Measurements from ENCODE around the gene TRIM34. TPM values are rescaled to one million over a fixed set of nuclear protein-coding genes. Genes with fewer than 3 reads are reported as not detected.

Gene TRIM34
- total and polyA plus RNA-seq, 4 donors = 1.7 to 3.8 (median 2.5) TPM

DNA sequence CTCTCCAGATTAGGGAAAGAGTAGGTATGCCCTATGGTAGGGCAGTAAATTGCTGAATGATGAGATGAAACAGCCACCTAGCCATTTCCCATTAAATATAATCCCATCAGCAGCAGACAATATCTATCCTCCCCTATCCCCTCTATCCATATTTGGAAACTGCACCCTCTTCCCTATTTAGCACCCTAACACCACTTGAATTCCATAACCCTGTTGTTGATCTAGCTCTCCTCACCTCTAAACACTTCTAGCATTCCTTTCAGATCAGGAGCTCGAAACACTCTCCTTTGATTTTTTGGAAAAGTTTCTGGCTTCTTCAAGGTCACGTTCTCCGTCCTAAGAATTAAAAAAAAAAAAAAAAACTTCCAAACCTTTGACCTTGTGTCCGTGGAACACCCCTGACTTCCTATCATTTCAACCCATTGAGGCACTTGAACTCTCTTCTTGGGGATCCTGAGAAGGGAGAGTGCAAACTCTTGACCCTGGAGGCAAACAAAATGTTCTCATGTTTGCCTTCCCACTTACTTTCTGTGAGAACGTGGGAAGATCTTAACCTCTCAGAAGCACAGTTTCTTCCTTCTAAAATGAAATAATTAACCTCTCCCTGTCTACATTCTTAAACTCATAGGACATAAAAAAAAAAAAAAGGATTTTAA, 41.1 kb downstream of the TRIM34 start:
- Histone ChIP-seq H3K27ac (ENCODE audit: low read depth in 1 of 2, low read length in 2 of 2) (no peak overlapping the region), H3K9me3 (ENCODE audit: control insufficient read depth in 4 of 4, low read length in 3 of 4) (no peaks in the 10 kb centered on the region), H3K36me3 (ENCODE audit: control insufficient read depth in 4 of 4, insufficient read depth in 3 of 4, low read depth in 1 of 4, low read length in 3 of 4) (peaks cover 3 to 55% (median 30%) of the 10 kb centered on the region in 4 donors), H3K9ac (ENCODE audit: low read depth in 1 of 2, low read length in 2 of 2) (no peak overlapping the region), H3K4me1 (ENCODE audit: control insufficient read depth in 4 of 4, insufficient read depth in 4 of 4, low read length in 3 of 4) (no peaks in the 10 kb centered on the region), H3K4me3 (ENCODE audit: low read depth in 1 of 3, low read length in 3 of 3) (no peak overlapping the region), H3K27me3 (ENCODE audit: control insufficient read depth in 4 of 4, insufficient read depth in 4 of 4, low read length in 3 of 4) (no peaks in the 10 kb centered on the region)
- 86% methylated on average over 5 of the region's 5 CpGs for WGBS
- DNase-seq (ENCODE audit: low spot score) = no peak
- TF ChIP-seq NR2F2 (IDR thresholded peaks at IDR 0.05) (peak; percentile 84), HNF4A (conservative IDR thresholded peaks at IDR 0.05) (no peak)

DNA sequence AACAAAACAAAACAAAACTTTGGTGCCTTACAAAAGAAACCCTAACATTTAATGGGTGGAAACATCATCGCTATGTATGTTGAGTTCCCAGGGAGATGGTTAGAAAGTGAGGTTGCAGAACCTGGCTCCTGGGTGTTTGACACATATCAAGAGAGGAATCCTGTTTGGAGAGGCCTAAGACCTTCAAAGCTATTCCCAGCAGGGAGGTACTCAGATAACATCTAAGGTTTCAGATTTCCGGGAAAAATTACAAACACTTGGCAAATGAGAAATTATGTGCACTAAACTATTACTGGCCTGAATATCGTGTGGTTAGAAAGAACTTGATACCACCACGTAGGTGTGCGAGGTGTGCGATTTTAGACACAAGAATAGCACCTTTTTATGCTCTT, 41.6 kb downstream of the TRIM34 start:
- H3K36me3 ChIP-seq (ENCODE audit: control insufficient read depth in 4 of 4, insufficient read depth in 3 of 4, low read depth in 1 of 4, low read length in 3 of 4) = peaks cover 3 to 56% (median 30%) of the 10 kb centered on the region in 4 donors
- no peak overlapping the region for H3K4me3 ChIP-seq (ENCODE audit: low read depth in 1 of 3, low read length in 3 of 3)
- no peak for DNase-seq (ENCODE audit: low spot score)
- 94% methylated on average over 6 of the region's 6 CpGs for WGBS
- H3K9me3 ChIP-seq (ENCODE audit: control insufficient read depth in 4 of 4, low read length in 3 of 4) = no peaks in the 10 kb centered on the region
- no peaks in the 10 kb centered on the region for H3K4me1 ChIP-seq (ENCODE audit: control insufficient read depth in 4 of 4, insufficient read depth in 4 of 4, low read length in 3 of 4)
- H3K27me3 ChIP-seq (ENCODE audit: control insufficient read depth in 4 of 4, insufficient read depth in 4 of 4, low read length in 3 of 4) = no peaks in the 10 kb centered on the region
- H3K9ac ChIP-seq (ENCODE audit: low read depth in 1 of 2, low read length in 2 of 2) = no peak overlapping the region
- no peak for TF ChIP-seq FOXA1 (IDR thresholded peaks at IDR 0.05)
- TF ChIP-seq FOXA2 (IDR thresholded peaks at IDR 0.05) = no peak
- TF ChIP-seq GABPA (IDR thresholded peaks at IDR 0.05 in 1 of 2, conservative IDR thresholded peaks at IDR 0.05 in 1 of 2) = no peak
- TF ChIP-seq SP1 (IDR thresholded peaks at IDR 0.05) = no peak
- no peak for TF ChIP-seq NR2F2 (IDR thresholded peaks at IDR 0.05)
- TF ChIP-seq, protein P1, sequence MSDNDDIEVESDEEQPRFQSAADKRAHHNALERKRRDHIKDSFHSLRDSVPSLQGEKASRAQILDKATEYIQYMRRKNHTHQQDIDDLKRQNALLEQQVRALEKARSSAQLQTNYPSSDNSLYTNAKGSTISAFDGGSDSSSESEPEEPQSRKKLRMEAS (IDR thresholded peaks at IDR 0.05) = no peak
- TF ChIP-seq RXRA (IDR thresholded peaks at IDR 0.05) = no peak
- H3K27ac ChIP-seq (ENCODE audit: low read depth in 1 of 2, low read length in 2 of 2) = no peak overlapping the region

DNA sequence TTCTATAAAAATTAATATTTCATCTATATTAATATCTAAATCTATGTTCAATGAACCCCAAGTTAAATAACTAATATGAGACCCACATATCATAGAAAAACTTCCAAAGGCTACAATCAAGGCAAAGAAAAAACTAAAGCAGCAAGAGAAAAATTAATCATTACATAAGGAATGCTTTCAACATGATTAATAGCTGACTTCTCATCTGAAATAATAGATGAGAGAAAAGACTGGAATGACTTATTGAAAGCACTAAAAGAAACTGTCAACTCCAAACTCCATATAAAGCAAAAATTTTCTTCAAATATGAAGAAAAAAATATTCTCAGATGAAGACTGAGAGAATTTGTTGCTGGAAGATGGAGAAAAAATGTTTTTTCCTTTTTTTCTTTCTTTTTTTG, 47.0 kb downstream of the TRIM34 start:
- Histone ChIP-seq H3K27ac (ENCODE audit: low read depth in 1 of 2, low read length in 2 of 2) (no peak overlapping the region), H3K9ac (ENCODE audit: low read depth in 1 of 2, low read length in 2 of 2) (no peak overlapping the region), H3K9me3 (ENCODE audit: control insufficient read depth in 4 of 4, low read length in 3 of 4) (no peaks in the 10 kb centered on the region), H3K36me3 (ENCODE audit: control insufficient read depth in 4 of 4, insufficient read depth in 3 of 4, low read depth in 1 of 4, low read length in 3 of 4) (peaks cover 2 to 31% (median 18%) of the 10 kb centered on the region in 4 donors), H3K27me3 (ENCODE audit: control insufficient read depth in 4 of 4, insufficient read depth in 4 of 4, low read length in 3 of 4) (no peaks in the 10 kb centered on the region), H3K4me1 (ENCODE audit: control insufficient read depth in 4 of 4, insufficient read depth in 4 of 4, low read length in 3 of 4) (no peaks in the 10 kb centered on the region), H3K4me3 (ENCODE audit: low read depth in 1 of 3, low read length in 3 of 3) (no peak overlapping the region)
- TF ChIP-seq, protein P1 (IDR thresholded peaks at IDR 0.05) = no peak
- no peak for TF ChIP-seq SP1 (IDR thresholded peaks at IDR 0.05)
- no peak for TF ChIP-seq EGR1 (IDR thresholded peaks at IDR 0.05; ENCODE audit: low read depth in 2 of 2)
- TF ChIP-seq, protein P2, sequence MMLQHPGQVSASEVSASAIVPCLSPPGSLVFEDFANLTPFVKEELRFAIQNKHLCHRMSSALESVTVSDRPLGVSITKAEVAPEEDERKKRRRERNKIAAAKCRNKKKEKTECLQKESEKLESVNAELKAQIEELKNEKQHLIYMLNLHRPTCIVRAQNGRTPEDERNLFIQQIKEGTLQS (IDR thresholded peaks at IDR 0.05) = no peak
- TF ChIP-seq FOXA1 (IDR thresholded peaks at IDR 0.05) = no peak
- TF ChIP-seq HNF4A (conservative IDR thresholded peaks at IDR 0.05) = no peak
- no peak for TF ChIP-seq FOXA2 (IDR thresholded peaks at IDR 0.05)
- DNase-seq (ENCODE audit: low spot score) = no peak

DNA sequence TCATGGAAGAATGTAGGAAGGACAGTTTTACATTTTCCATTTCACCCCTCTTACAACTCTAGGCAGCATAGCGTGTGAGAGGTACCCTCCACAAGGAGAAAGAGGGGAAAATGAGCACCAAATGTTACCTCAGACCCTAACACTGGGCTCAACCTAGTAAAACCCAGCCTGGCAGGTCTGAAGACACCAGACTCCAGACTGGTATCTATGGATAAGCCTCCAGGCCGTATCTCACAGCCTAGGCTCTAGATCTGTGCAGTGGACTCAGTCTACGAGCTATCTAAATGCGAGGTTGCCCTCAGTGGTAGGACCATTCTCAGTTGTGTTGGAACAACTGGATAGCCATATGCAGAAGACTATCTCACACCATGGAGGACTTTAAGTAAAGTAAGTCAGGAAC, 49.6 kb downstream of the TRIM34 start:
- WGBS = 97% methylated on average over 4 of the region's 4 CpGs
- no peaks in the 10 kb centered on the region for H3K27me3 ChIP-seq (ENCODE audit: control insufficient read depth in 4 of 4, insufficient read depth in 4 of 4, low read length in 3 of 4)
- H3K9ac ChIP-seq (ENCODE audit: low read depth in 1 of 2, low read length in 2 of 2) = no peak overlapping the region
- peaks cover 5 to 38% (median 31%) of the 10 kb centered on the region in 4 donors for H3K36me3 ChIP-seq (ENCODE audit: control insufficient read depth in 4 of 4, insufficient read depth in 3 of 4, low read depth in 1 of 4, low read length in 3 of 4)
- TF ChIP-seq, protein P3, sequence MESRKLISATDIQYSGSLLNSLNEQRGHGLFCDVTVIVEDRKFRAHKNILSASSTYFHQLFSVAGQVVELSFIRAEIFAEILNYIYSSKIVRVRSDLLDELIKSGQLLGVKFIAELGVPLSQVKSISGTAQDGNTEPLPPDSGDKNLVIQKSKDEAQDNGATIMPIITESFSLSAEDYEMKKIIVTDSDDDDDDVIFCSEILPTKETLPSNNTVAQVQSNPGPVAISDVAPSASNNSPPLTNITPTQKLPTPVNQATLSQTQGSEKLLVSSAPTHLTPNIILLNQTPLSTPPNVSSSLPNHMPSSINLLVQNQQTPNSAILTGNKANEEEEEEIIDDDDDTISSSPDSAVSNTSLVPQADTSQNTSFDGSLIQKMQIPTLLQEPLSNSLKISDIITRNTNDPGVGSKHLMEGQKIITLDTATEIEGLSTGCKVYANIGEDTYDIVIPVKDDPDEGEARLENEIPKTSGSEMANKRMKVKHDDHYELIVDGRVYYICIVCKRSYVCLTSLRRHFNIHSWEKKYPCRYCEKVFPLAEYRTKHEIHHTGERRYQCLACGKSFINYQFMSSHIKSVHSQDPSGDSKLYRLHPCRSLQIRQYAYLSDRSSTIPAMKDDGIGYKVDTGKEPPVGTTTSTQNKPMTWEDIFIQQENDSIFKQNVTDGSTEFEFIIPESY (IDR thresholded peaks at IDR 0.05) = no peak
- TF ChIP-seq, protein P1 (IDR thresholded peaks at IDR 0.05) = no peak
- TF ChIP-seq RAD21 (IDR thresholded peaks at IDR 0.05) (no peak), GABPA (IDR thresholded peaks at IDR 0.05 in 1 of 2, conservative IDR thresholded peaks at IDR 0.05 in 1 of 2) (no peak), TAF1 (conservative IDR thresholded peaks at IDR 0.05) (no peak), SP1 (IDR thresholded peaks at IDR 0.05) (no peak), EGR1 (IDR thresholded peaks at IDR 0.05; ENCODE audit: low read depth in 2 of 2) (no peak), FOXA2 (IDR thresholded peaks at IDR 0.05) (no peak), RXRA (IDR thresholded peaks at IDR 0.05) (no peak)
- TF ChIP-seq, protein P4, sequence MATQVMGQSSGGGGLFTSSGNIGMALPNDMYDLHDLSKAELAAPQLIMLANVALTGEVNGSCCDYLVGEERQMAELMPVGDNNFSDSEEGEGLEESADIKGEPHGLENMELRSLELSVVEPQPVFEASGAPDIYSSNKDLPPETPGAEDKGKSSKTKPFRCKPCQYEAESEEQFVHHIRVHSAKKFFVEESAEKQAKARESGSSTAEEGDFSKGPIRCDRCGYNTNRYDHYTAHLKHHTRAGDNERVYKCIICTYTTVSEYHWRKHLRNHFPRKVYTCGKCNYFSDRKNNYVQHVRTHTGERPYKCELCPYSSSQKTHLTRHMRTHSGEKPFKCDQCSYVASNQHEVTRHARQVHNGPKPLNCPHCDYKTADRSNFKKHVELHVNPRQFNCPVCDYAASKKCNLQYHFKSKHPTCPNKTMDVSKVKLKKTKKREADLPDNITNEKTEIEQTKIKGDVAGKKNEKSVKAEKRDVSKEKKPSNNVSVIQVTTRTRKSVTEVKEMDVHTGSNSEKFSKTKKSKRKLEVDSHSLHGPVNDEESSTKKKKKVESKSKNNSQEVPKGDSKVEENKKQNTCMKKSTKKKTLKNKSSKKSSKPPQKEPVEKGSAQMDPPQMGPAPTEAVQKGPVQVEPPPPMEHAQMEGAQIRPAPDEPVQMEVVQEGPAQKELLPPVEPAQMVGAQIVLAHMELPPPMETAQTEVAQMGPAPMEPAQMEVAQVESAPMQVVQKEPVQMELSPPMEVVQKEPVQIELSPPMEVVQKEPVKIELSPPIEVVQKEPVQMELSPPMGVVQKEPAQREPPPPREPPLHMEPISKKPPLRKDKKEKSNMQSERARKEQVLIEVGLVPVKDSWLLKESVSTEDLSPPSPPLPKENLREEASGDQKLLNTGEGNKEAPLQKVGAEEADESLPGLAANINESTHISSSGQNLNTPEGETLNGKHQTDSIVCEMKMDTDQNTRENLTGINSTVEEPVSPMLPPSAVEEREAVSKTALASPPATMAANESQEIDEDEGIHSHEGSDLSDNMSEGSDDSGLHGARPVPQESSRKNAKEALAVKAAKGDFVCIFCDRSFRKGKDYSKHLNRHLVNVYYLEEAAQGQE (IDR thresholded peaks at IDR 0.05) = no peak
- H3K4me3 ChIP-seq (ENCODE audit: low read depth in 1 of 3, low read length in 3 of 3) = no peak overlapping the region
- H3K27ac ChIP-seq (ENCODE audit: low read depth in 1 of 2, low read length in 2 of 2) = no peak overlapping the region
- DNase-seq (ENCODE audit: low spot score) = no peak
- H3K4me1 ChIP-seq (ENCODE audit: control insufficient read depth in 4 of 4, insufficient read depth in 4 of 4, low read length in 3 of 4) = no peaks in the 10 kb centered on the region
- H3K9me3 ChIP-seq (ENCODE audit: control insufficient read depth in 4 of 4, low read length in 3 of 4) = no peaks in the 10 kb centered on the region

Measured in liver (tissue), 9 donors.